ENCODE results near the gene RNF220. TPM values are rescaled to one million over a fixed set of nuclear protein-coding genes. Genes with fewer than 3 reads are reported as not detected.

RNF220 gene
- total and polyA plus RNA-seq, 2 of the 4 experiments (the other 2 are of a cell fraction), result 71.8 to 77.1 TPM

DNA sequence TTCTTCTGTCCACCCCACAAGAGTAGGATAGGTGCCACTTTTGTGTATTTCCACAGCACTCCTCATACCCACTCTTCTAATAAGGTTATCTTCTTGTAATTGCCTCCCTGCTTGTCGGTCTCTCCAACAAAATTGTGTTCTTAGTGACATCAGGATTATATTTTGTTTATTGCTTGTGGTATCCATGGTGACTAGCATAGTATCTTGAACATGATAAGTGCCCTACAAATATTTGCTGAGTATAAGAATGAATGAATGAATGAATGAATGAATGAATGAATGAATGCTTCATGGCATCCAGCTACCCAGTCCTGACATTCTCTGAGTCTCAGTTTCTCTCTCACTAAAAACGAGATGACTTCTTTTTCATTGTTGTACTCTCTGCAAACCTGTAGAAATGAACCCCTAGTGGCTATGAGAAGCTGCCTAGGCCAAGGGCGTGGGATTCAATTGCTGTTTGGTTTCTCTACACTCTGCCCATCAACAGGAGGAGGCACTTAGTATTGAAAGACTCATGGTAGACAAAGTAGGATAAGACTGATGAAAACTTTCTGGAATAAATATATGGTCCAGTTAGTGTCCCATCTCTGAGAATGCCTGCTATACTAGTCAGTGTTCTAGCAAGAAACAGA, 148.2 kb downstream of the RNF220 start:
- no peak for ATAC-seq (ENCODE audit: low read depth)
- POLR2A ChIA-PET (ENCODE audit: unreplicated experiment), result no interaction called here

More for the DNA sequence above, 148.2 kb downstream of the RNF220 start:
- no peak overlapping the region for H4K5ac ChIP-seq (ENCODE audit: low read depth, low read length)
- no peaks in the 10 kb centered on the region for H3K36me3 ChIP-seq (ENCODE audit: control insufficient read depth, insufficient read depth, low read length)
- CTCF ChIA-PET, result interaction anchor here (0.9 kb wide), 1 partner anchor 99 kb away, joined by 3 read pairs; no protein-coding TSS in a partner anchor
- no peak overlapping the region for H3K9ac ChIP-seq (ENCODE audit: low read depth, low read length)
- DNase-seq, result no peak
- no peak overlapping the region for H2AFZ ChIP-seq (replicated peaks; ENCODE audit: low read length, poor library complexity)
- H3K4me3 ChIP-seq (ENCODE audit: insufficient read depth, low read depth, low read length), result no peak overlapping the region
- H2BK15ac ChIP-seq (ENCODE audit: low read depth, low read length), result no peak overlapping the region
- no peak for TF ChIP-seq RCOR1 (IDR thresholded peaks at IDR 0.05; ENCODE audit: insufficient replicate concordance, low read length)
- TF ChIP-seq NFE2L2 (IDR thresholded peaks at IDR 0.05; ENCODE audit: low read depth, low read length), result no peak
- no peak for TF ChIP-seq RAD21 (IDR thresholded peaks at IDR 0.05; ENCODE audit: low read length)
- no peak for TF ChIP-seq MAZ (IDR thresholded peaks at IDR 0.05; ENCODE audit: borderline replicate concordance, low read depth, low read length)
- no peak for TF ChIP-seq CHD1 (IDR thresholded peaks at IDR 0.05; ENCODE audit: low read depth, low read length)
- TF ChIP-seq RFX5 (IDR thresholded peaks at IDR 0.05; ENCODE audit: low read depth, low read length), result no peak
- TF ChIP-seq FOS (IDR thresholded peaks at IDR 0.05; ENCODE audit: low read depth, low read length), result no peak
- no peak for TF ChIP-seq MXI1 (IDR thresholded peaks at IDR 0.05; ENCODE audit: borderline replicate concordance, low read depth, low read length)
- H4K91ac ChIP-seq (ENCODE audit: insufficient read depth, low read depth, low read length), result no peak overlapping the region
- H2BK5ac ChIP-seq (ENCODE audit: low read depth, low read length, poor library complexity, severe bottlenecking), result no peak overlapping the region
- intact Hi-C loops (cut with micrococcal nuclease) (no loop called here), in situ Hi-C loops (cut with MboI; ENCODE audit: low sequenced_read_pairs) (no loop called here), dilution Hi-C loops (cut with HindIII; ENCODE audit: low sequenced_read_pairs, unreplicated experiment) (no loop called here)
- no peak overlapping the region for H2AK9ac ChIP-seq (replicated peaks; ENCODE audit: low read depth, low read length, poor library complexity)
- H3K9me3 ChIP-seq (ENCODE audit: control insufficient read depth, insufficient read depth, low read length), result no peaks in the 10 kb centered on the region
- H3K4me2 ChIP-seq (ENCODE audit: low read depth, low read length), result no peak overlapping the region
- H3K23ac ChIP-seq (ENCODE audit: low read depth, low read length), result no peak overlapping the region
- H3K14ac ChIP-seq (replicated peaks; ENCODE audit: low read depth, low read length), result no peak overlapping the region
- H2BK120ac ChIP-seq (ENCODE audit: low read depth, low read length), result no peak overlapping the region
- no peak overlapping the region for H3K18ac ChIP-seq (ENCODE audit: low read depth, low read length)
- no TSS peak for BruUV-seq (replicated peaks)
- no peaks in the 10 kb centered on the region for H3K4me1 ChIP-seq (ENCODE audit: control insufficient read depth, insufficient read depth, low read length)
- no peaks in the 10 kb centered on the region for H4K20me1 ChIP-seq (ENCODE audit: insufficient read depth, low read length)
- no peak overlapping the region for H2AK5ac ChIP-seq (ENCODE audit: low read depth, low read length)
- H3K4ac ChIP-seq (ENCODE audit: low read depth, low read length), result no peak overlapping the region
- no peak overlapping the region for H2BK20ac ChIP-seq (ENCODE audit: low read depth, low read length)
- WGBS, 2 experiments (ENCODE audit: extremely low coverage in 2 of 2, insufficient read length in 1 of 2), result no CpG with 5 or more reads among the region's 3 CpGs
- no peak overlapping the region for H4K8ac ChIP-seq (ENCODE audit: low read depth in 2 of 2, low read length in 2 of 2)
- H3K27ac ChIP-seq (ENCODE audit: insufficient read depth, low read length), result no peak overlapping the region
- peaks cover 35% of the 10 kb centered on the region for H3K27me3 ChIP-seq (ENCODE audit: control insufficient read depth, insufficient read depth, low read length)
- no peak overlapping the region for H3K56ac ChIP-seq (ENCODE audit: extremely low read depth, insufficient read depth, low read length)
- no peaks in the 10 kb centered on the region for H3K79me1 ChIP-seq (ENCODE audit: low read depth in 1 of 2, low read length in 2 of 2)
- no peaks in the 10 kb centered on the region for H3K9me1 ChIP-seq (ENCODE audit: insufficient read depth, low read length)
